Hepatocyte (in vitro differentiated cells): ENCODE measurements around the gene TMPRSS3.

ENCODE experiments used
- CTCF ChIP-seq: fragments of 200-600 bp; sonication (generic); IDR thresholded peaks from 2 replicates; pipeline ENCODE4 v1.5.1; 2016; ENCODE audit warnings: antibody characterized with exemption, mild to moderate bottlenecking; ENCODE audit not compliant: poor library complexity
- EZH2 ChIP-seq: fragments of 200-600 bp; sonication (generic); IDR thresholded peaks from 2 replicates; pipeline ENCODE4 v1.6.1; 2016; ENCODE audit warnings: antibody characterized with exemption, mild to moderate bottlenecking, borderline replicate concordance
- EZH2phosphoT487 ChIP-seq: fragments of 200-600 bp; sonication (generic); IDR thresholded peaks from one replicate; pipeline ENCODE4 v1.6.1; 2018; ENCODE audit warnings: antibody characterized with exemption, mild to moderate bottlenecking, low read depth, moderate library complexity; ENCODE audit not compliant: unreplicated experiment, severe bottlenecking

- TF ChIP-seq EZH2phosphoT487, result no peak
- TF ChIP-seq EZH2, result no peak
- no peak for TF ChIP-seq CTCF
Observed at GRCh38 chr21:42437786-42438185, 41.9 kb upstream of the TMPRSS3 start.
